ENCODE results near the gene CCDC187. TPM values are rescaled to one million over a fixed set of nuclear protein-coding genes. Genes with fewer than 3 reads are reported as not detected.

Gene CCDC187
- total RNA-seq, 4 donors from 2014 or later, result 0.20 TPM; not detected in 3

DNA sequence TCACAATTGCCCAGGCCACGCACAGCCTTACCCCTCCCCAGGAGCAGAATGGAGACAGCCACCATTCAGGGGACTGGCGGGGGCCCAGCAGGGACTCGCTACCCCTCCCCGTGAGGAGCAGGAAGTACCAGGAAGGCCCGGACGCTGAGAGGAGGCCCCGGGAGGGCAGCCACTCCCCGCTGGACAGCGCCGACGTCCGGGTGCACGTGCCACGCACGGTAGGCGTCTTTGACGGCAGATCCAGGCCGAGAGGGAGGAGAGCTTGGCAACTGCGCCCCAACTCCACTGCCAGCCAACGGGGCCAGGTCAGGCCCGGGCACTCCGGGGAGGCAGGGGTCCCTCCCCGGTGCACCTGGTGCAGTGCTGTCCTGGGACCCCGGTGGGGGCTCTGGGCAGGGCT lies 45.7 kb upstream of the CCDC187 start:
- Histone ChIP-seq H3K9me3 (no peaks in the 10 kb centered on the region), H3K4me3 (no peak overlapping the region), H3K27ac (peak overlapping the region in 1 of 4 donors; percentile 93), H3K36me3 (peaks cover 0 to 38% (median 0%) of the 10 kb centered on the region in 3 donors), H3K27me3 (no peaks in the 10 kb centered on the region), H3K4me1 (peaks cover 0 to 61% (median 32%) of the 10 kb centered on the region in 4 donors)
- DNase-seq (ENCODE audit: low spot score in 2 of 2), result no peak
- TF ChIP-seq, protein P1, sequence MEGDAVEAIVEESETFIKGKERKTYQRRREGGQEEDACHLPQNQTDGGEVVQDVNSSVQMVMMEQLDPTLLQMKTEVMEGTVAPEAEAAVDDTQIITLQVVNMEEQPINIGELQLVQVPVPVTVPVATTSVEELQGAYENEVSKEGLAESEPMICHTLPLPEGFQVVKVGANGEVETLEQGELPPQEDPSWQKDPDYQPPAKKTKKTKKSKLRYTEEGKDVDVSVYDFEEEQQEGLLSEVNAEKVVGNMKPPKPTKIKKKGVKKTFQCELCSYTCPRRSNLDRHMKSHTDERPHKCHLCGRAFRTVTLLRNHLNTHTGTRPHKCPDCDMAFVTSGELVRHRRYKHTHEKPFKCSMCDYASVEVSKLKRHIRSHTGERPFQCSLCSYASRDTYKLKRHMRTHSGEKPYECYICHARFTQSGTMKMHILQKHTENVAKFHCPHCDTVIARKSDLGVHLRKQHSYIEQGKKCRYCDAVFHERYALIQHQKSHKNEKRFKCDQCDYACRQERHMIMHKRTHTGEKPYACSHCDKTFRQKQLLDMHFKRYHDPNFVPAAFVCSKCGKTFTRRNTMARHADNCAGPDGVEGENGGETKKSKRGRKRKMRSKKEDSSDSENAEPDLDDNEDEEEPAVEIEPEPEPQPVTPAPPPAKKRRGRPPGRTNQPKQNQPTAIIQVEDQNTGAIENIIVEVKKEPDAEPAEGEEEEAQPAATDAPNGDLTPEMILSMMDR (IDR thresholded peaks at IDR 0.05), result no peak
- TF ChIP-seq POLR2A (IDR thresholded peaks at IDR 0.05) (no peak), EP300 (IDR thresholded peaks at IDR 0.05) (no peak)
- WGBS, 2 donors, result 63 to 100% methylated on average over 1 of the region's 24 CpGs

DNA sequence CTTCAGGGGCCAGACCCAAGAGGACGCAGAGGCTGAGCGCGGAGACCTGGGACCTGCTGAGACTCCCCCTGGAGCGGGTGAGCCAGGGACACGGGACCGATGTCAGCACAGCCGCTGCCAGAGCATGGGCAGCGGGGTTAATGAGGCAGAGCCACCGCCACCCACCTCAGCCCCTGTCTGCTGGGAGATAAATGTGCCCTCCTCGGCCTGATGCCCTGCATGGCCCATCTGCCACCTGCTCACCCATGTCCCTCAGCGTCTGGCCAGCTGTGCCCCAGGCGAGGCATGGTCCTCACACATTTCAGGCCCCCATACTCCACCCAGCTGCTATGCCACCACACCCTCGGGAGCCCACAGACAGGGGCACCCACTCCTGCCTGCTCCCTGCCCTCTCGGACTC lies 44.8 kb upstream of the CCDC187 start:
- 84 to 93% methylated on average over 8 to 14 of the region's 14 CpGs for WGBS, 2 donors
- Histone ChIP-seq H3K9me3 (no peaks in the 10 kb centered on the region), H3K36me3 (peaks cover 0 to 38% (median 0%) of the 10 kb centered on the region in 3 donors), H3K4me3 (no peak overlapping the region), H3K27me3 (no peaks in the 10 kb centered on the region), H3K4me1 (peaks cover 0 to 61% (median 29%) of the 10 kb centered on the region in 4 donors), H3K27ac (peak overlapping the region in 2 of 4 donors; percentile 91 to 93)
- no peak for DNase-seq (ENCODE audit: low spot score in 2 of 2)
- TF ChIP-seq EP300 (IDR thresholded peaks at IDR 0.05), result no peak
- TF ChIP-seq, protein P1 (IDR thresholded peaks at IDR 0.05), result no peak
- no peak for TF ChIP-seq POLR2A (IDR thresholded peaks at IDR 0.05)

DNA sequence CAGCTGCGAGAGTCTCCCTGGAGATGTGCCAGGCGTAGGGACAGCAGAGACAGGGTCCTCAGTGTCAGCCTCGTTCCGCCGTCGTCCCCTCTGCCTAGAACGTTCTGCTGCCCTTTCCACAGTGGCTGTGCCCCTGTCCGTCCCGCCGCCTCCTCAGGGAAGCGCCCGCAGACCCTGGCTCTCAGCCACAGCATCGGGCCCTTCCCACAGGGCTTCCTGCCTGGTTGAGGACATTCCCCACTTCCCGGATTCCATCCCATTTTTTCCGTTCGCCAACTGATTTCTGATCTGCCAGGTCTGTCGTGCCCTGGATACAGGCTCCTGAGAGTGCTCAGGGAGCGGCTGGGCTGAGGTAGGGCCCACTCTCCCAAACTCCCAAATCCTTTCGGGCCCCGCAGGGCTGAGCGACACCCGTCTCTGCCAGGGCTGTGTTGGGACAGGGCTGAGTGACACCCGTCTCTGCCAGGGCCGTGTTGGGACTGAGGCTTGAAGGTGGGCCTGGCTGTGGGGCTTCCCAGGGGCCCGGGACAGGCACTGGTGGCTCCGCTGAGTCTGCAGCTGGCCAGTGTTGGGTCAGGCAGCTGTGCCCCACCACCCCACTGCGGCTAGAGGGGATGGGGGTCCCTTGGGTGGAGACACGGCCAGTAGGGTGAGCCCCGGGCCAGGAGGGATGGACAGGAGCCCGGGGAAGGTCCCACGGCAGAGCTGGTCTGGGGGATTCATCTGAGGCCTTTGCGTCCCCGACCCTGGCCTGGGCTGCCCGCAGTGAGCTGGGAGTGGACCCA lies 43.8 kb upstream of the CCDC187 start:
- peak overlapping the region; percentile 10 to 93 (median 86) for H3K27ac ChIP-seq
- H3K4me1 ChIP-seq, result peaks cover 0 to 61% (median 31%) of the 10 kb centered on the region in 4 donors
- H3K4me3 ChIP-seq, result no peak overlapping the region
- H3K9me3 ChIP-seq, result no peaks in the 10 kb centered on the region
- DNase-seq (ENCODE audit: low spot score in 2 of 2), result no peak
- TF ChIP-seq POLR2A (IDR thresholded peaks at IDR 0.05) (no peak), EP300 (IDR thresholded peaks at IDR 0.05) (no peak)
- TF ChIP-seq, protein P1 (IDR thresholded peaks at IDR 0.05), result no peak
- 59 to 74% methylated on average over 23 to 29 of the region's 34 CpGs for WGBS, 2 donors
- H3K27me3 ChIP-seq, result no peaks in the 10 kb centered on the region
- H3K36me3 ChIP-seq, result peaks cover 0 to 38% (median 0%) of the 10 kb centered on the region in 3 donors

DNA sequence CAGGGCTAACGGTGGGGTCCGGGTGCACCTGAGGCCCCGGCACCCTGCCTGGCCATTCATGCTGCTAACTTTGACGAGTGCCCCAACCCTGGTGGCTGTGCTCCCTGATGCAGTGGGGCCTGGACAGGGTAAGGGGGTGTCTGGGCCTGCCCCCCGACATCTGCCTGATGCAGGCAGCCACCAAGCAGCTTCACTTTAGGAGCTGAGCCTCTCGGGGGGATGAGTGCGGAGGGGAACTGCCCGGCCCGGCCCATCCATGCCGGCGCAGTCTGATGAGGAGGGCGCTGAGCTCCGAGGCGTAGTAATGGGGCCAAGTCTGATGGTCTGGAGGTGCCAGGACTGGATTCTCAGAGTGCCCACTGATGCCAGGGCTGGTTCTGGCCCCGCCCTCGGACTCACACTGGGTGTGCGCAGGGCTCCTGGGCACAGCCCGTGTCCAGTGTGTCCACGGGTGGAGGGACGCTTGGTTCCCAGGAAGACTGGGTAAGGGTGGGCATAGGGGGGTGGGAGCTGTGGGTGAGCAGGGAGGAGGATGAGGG lies 43.1 kb upstream of the CCDC187 start:
- 58 to 75% methylated on average over 11 to 15 of the region's 20 CpGs for WGBS, 2 donors
- Histone ChIP-seq H3K4me3 (peak overlapping the region in 1 of 4 donors; percentile 29), H3K4me1 (peaks cover 0 to 63% (median 32%) of the 10 kb centered on the region in 4 donors), H3K36me3 (peaks cover 0 to 38% (median 0%) of the 10 kb centered on the region in 3 donors), H3K27ac (peak overlapping the region; percentile 10 to 93 (median 86)), H3K9me3 (no peaks in the 10 kb centered on the region), H3K27me3 (no peaks in the 10 kb centered on the region)
- DNase-seq (ENCODE audit: low spot score in 2 of 2), result no peak
- TF ChIP-seq EP300 (IDR thresholded peaks at IDR 0.05) (no peak), POLR2A (IDR thresholded peaks at IDR 0.05) (no peak)
- TF ChIP-seq, protein P1 (IDR thresholded peaks at IDR 0.05), result no peak

DNA sequence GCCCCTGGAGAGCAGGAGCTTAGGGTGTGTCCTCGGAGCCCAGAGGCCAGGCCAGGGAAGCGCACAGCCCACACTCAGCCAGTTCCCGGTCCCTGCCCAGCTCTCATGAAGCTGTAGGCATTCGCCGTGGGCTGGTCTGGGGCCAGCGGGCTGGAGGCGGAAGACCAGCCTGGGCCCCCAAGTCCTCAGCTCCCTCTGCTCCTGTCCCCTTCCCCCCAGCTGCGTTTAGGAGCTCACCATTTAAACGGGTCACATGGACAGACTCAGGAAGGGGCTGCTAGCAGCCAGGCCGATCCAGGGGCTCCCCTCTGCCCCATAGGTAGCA lies 42.2 kb upstream of the CCDC187 start:
- TF ChIP-seq POLR2A (IDR thresholded peaks at IDR 0.05) (no peak), EP300 (IDR thresholded peaks at IDR 0.05) (no peak)
- TF ChIP-seq, protein P1 (IDR thresholded peaks at IDR 0.05), result no peak

More for the DNA sequence above, 42.2 kb upstream of the CCDC187 start:
- WGBS, 2 donors, result 10 to 38% methylated on average over 5 to 6 of the region's 10 CpGs
- H3K27me3 ChIP-seq, result no peaks in the 10 kb centered on the region
- peaks cover 0 to 72% (median 39%) of the 10 kb centered on the region in 4 donors for H3K4me1 ChIP-seq
- H3K9me3 ChIP-seq, result no peaks in the 10 kb centered on the region
- H3K27ac ChIP-seq, result peak overlapping the region; percentile 75 to 93 (median 86)
- peaks cover 0 to 32% (median 0%) of the 10 kb centered on the region in 3 donors for H3K36me3 ChIP-seq
- no peak for DNase-seq (ENCODE audit: low spot score in 2 of 2)
- H3K4me3 ChIP-seq, result peak overlapping the region in 3 of 4 donors; percentile 7 to 29 (median 28)

Data from tibial nerve (tissue), 4 donors.